NB4 (cell line): ENCODE results near the gene MB21D2.
"Not testable (repeated sequence)": the region's sequence is repeated elsewhere in the genome, so short reads cannot be mapped to it uniquely, and the experiment has no call there.

Source experiments
- CTCF ChIP-seq: IDR thresholded peaks from one replicate; pipeline ENCODE4 v1.5.1; 2012; ENCODE audit warnings: low read depth, low read length
- POLR2A ChIP-seq: IDR thresholded peaks from 2 replicates; pipeline ENCODE4 v1.6.1; 2011; ENCODE audit warnings: mild to moderate bottlenecking; ENCODE audit not compliant: insufficient read length; ENCODE audit errors: extremely low read depth

- not testable (repeated sequence) for TF ChIP-seq CTCF, POLR2A
Measured at GRCh38 chr3:192849821-192850220, 67.8 kb downstream of the MB21D2 start.
